SH-SY5Y (cell line): ENCODE results near the gene ZMYM4.

Experiments
- GATA2 ChIP-seq: IDR thresholded peaks from 2 replicates; pipeline ENCODE4 v1.6.1; 2011; ENCODE audit warnings: mild to moderate bottlenecking, low read depth, low read length
- GATA3 ChIP-seq: IDR thresholded peaks from 2 replicates; pipeline ENCODE4 v1.6.1; 2011; ENCODE audit warnings: low read depth, mild to moderate bottlenecking, low read length, moderate library complexity

- no peak for TF ChIP-seq GATA3
- TF ChIP-seq GATA2, result no peak
Measured at GRCh38 chr1:35407743-35408142, 139.2 kb downstream of the ZMYM4 start.
